VCaP (cell line): ENCODE measurements around the gene SOCS1.

Experiments used
- H3K27ac ChIP-seq: fragments of 450-650 bp; 2 replicates; pipeline ENCODE4 v1.5.1; 2017
- TF ChIP-seq, protein P1 (sequence below): fragments of 450-650 bp; conservative IDR thresholded peaks from 2 replicates; pipeline ENCODE4 v1.5.1; 2017; ENCODE audit warnings: mild to moderate bottlenecking, moderate library complexity

SOCS1 gene

DNA sequence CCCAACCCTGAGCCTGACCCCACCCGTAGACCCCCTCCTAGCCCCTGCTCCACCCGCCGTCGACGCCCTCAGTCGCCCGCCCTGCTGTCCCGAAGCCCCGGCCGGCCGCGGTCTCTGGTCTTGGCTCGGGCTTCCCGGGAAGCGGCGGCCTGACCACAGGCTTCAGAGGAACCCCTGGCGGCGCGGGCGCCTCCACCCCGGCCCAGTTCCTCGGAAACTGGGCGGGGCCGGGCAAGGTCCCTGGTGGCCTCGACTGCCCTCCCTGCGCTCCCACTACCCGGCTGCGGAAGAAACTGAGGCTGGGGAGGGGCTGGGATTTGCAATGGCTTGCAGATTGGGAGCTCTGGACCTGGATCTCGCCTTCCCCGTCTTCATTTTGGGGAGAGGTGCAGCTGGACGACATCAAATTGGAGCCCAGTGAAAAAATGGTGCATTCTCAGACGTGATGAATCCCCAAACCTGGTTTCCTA is 692 bp upstream of the SOCS1 start:
- TF ChIP-seq, protein P1, sequence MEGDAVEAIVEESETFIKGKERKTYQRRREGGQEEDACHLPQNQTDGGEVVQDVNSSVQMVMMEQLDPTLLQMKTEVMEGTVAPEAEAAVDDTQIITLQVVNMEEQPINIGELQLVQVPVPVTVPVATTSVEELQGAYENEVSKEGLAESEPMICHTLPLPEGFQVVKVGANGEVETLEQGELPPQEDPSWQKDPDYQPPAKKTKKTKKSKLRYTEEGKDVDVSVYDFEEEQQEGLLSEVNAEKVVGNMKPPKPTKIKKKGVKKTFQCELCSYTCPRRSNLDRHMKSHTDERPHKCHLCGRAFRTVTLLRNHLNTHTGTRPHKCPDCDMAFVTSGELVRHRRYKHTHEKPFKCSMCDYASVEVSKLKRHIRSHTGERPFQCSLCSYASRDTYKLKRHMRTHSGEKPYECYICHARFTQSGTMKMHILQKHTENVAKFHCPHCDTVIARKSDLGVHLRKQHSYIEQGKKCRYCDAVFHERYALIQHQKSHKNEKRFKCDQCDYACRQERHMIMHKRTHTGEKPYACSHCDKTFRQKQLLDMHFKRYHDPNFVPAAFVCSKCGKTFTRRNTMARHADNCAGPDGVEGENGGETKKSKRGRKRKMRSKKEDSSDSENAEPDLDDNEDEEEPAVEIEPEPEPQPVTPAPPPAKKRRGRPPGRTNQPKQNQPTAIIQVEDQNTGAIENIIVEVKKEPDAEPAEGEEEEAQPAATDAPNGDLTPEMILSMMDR, result no peak
- peak overlapping the region; percentile 72 for H3K27ac ChIP-seq

- TF ChIP-seq, protein P1, result no peak
- H3K27ac ChIP-seq, result peak overlapping the region; percentile 72
Measured at GRCh38 chr16:11254913-11255736, 879 bp downstream of the SOCS1 start.

DNA sequence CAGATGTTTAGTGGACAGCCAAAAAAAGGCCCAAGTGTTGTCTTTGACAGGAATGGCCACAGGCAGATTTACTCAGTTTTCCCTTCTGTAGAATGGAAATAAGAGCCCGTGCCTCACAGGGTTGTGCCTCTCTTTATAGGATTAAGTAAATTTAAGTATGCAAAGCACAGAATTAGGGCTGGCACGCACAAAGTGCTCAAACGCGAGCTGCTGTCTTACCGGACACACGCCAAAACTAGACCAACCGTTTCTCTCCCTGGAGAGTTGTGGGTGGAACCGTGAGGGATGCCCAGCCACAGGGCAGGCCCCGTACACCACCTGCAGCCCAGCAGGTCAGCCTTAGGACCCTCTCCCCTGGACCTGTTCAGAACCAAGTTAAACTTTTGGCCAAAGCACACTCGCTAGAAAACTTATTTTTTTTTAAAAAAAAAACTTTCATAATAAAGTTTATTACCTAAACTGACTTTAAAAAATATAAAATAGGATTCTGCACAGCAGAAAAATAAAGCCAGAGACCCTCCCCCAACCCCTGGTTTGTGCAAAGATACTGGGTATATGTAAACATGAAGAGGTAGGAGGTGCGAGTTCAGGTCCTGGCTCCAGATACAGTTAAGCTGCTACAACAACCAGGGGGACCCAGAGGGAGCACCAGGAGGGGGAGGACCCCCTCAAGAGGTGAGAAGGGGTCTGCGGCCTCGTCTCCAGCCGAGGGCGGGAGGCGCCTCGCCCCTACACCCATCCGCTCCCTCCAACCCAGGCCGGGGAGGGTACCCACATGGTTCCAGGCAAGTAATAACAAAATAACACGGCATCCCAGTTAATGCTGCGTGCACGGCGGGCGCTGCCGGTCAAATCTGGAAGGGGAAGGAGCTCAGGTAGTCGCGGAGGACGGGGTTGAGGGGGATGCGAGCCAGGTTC is 1.8 kb downstream of the SOCS1 start:
- TF ChIP-seq, protein P1, result peak; percentile 17; the same call in 1 of the 2 replicates
- H3K27ac ChIP-seq, result no peak overlapping the region; the same call in 1 of the 2 replicates

DNA sequence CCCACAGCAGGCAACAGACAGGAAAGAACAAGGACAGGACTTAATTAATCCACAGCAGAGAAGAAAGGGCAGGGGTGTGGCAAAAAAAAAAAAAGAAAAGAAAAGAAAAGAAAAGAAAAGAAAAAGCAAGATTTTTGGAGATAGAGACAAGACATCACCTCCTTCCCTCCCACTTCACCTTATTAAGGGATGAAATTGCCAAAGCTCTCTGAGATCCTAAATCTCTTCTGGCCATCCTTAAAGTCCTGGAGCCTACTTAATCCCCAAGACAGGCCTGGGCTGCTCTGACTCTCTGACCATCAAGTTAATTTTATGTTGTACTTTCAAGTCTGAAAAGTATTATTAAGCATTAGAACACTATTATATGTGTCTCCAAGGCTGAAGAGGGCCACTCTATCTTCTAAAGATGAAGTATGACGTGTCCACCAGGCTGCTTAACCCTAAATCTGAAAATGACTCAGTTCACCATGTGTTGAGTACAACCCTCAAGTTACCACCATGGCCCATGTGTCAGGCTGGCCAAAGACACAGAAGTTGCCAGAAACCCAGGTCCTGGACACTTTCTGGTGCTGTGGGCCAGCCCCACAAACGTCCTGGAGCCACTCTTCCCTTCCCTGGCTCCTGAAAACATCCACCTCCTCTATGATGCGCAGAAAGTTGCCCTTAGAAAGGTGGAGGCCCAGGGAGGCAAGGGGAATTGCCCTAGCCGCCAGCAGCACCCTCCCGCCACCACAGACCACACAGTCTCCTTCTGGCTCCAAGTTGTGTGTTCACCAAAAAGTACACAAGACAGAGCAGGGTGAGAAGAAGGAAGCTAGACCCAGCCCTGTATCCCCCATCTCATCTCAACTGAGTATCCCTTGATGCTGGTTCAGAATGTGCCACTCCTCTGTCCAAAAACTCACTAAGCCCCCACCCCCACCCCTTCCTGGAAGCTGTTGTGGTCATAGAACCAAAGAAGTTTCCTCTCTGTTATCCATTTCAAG is 2.7 kb downstream of the SOCS1 start:
- TF ChIP-seq, protein P1, result no peak
- no peak overlapping the region for H3K27ac ChIP-seq

GRCh38 chr16:11252482-11252931 is 3.5 kb downstream of the SOCS1 start:
- TF ChIP-seq, protein P1, result no peak

DNA sequence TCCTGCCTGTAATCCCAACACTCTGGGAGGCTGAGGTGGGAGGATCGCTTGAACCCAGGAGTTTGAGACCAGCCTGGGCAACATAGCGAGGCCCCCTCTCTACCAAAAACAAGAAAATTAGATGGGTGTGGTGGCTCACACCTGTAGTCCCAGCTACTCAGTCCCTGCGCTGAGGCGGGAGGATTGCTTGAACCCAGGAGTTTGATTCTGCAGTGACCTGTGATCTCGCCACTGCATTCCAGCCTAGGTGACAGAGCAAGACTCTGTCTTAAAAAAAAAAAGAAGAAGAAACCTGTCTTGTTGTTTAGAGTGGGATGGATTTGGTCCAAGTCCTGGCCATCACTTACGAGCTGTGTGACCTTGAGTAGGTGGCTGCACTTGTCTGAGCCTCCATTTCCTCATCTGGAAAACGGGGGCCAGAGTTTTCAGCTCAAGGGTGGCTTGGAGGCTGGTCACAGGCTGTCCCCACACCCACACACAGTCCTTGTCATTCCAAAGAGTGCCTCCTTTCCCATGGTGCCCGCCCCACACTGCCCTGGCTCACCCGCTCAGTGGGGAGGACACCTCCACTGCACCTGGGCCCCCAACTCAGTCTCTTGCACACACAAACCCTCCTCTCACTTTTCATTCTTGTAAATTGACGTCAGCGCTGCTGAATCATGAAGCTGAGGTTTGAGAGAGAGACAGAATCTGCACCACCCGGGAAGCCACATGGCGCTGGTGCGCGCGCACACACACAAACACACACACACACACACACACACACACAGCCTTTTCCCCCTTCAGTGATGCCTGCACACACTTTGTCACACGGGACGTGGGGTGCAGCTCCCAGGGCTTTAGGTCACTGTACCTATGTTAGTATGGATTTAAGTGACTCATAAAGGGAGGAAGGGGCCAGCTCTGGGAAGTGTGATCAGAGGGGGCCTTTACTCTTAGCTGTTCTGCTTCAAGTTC is 4.2 kb downstream of the SOCS1 start:
- no peak overlapping the region for H3K27ac ChIP-seq
- TF ChIP-seq, protein P1, result no peak

More at GRCh38 chr16:11252482-11252931, 3.5 kb downstream of the SOCS1 start:
- no peak overlapping the region for H3K27ac ChIP-seq
